GM18858 (cell line): ENCODE data around the gene SDK1.
"Not testable (repeated sequence)": the region's sequence is repeated elsewhere in the genome, so short reads cannot be mapped to it uniquely, and the experiment has no call there.

Experiments used
- ATAC-seq: cut with Tn5 transposase; IDR thresholded peaks from one replicate; pipeline ENCODE4 v1.9.1; 2021; ENCODE audit not compliant: unreplicated experiment

The SDK1 gene

GRCh38 chr7:4208586-4208985, 907.5 kb downstream of the SDK1 start:
- no peak for ATAC-seq

GRCh38 chr7:4209126-4209525, 908.1 kb downstream of the SDK1 start:
- no peak for ATAC-seq

- ATAC-seq, result no peak
These were observed 908.9 kb downstream of the SDK1 start for GRCh38 chr7:4209966-4210365.

- ATAC-seq, result no peak
These were observed 909.8 kb downstream of the SDK1 start for GRCh38 chr7:4210821-4211220.

GRCh38 chr7:4211261-4211660, 910.2 kb downstream of the SDK1 start:
- no peak for ATAC-seq

- ATAC-seq, result no peak
These were observed 911.3 kb downstream of the SDK1 start for GRCh38 chr7:4212376-4212775.

- no peak for ATAC-seq
These were observed 913.5 kb downstream of the SDK1 start for GRCh38 chr7:4214291-4215155.

- no peak for ATAC-seq
These were observed 914.2 kb downstream of the SDK1 start for GRCh38 chr7:4215176-4215720.

GRCh38 chr7:4216016-4216415, 915.0 kb downstream of the SDK1 start:
- ATAC-seq, result no peak

GRCh38 chr7:4217126-4217660, 916.1 kb downstream of the SDK1 start:
- ATAC-seq, result not testable (repeated sequence)

GRCh38 chr7:4218481-4218880, 917.4 kb downstream of the SDK1 start:
- no peak for ATAC-seq

GRCh38 chr7:4220011-4220410, 919.0 kb downstream of the SDK1 start:
- no peak for ATAC-seq

- ATAC-seq, result no peak
These were observed 920.0 kb downstream of the SDK1 start for GRCh38 chr7:4221043-4221442.

GRCh38 chr7:4222676-4223075, 921.6 kb downstream of the SDK1 start:
- no peak for ATAC-seq

GRCh38 chr7:4225361-4225771, 924.3 kb downstream of the SDK1 start:
- ATAC-seq, result no peak

GRCh38 chr7:4225881-4226523, 925.0 kb downstream of the SDK1 start:
- ATAC-seq, result no peak

GRCh38 chr7:4226524-4226882, 925.5 kb downstream of the SDK1 start:
- ATAC-seq, result no peak

- ATAC-seq, result no peak
These were observed 926.3 kb downstream of the SDK1 start for GRCh38 chr7:4227105-4228010.

GRCh38 chr7:4230352-4230751, 929.3 kb downstream of the SDK1 start:
- no peak for ATAC-seq

- ATAC-seq, result no peak
These were observed 932.1 kb downstream of the SDK1 start for GRCh38 chr7:4233146-4233545.
